ENCODE results near the gene PRRT1. TPM values are rescaled to one million over a fixed set of nuclear protein-coding genes. Genes with fewer than 3 reads are reported as not detected.
"Not testable (repeated sequence)": the region's sequence is repeated elsewhere in the genome, so short reads cannot be mapped to it uniquely, and the experiment has no call there.

PRRT1 gene
- total RNA-seq, 2 experiments from 2014 or later, result 0.47 to 2.4 TPM

- H3K27ac ChIP-seq (ENCODE audit: low read depth, low read length, poor library complexity, severe bottlenecking), result no peak overlapping the region
- no peaks in the 10 kb centered on the region for H3K36me3 ChIP-seq (ENCODE audit: insufficient read depth, low read length)
- BruUV-seq (replicated peaks), result no TSS peak
- H3K9me2 ChIP-seq (ENCODE audit: insufficient read depth, low read length), result no peaks in the 10 kb centered on the region
- no peaks in the 10 kb centered on the region for H3K4me1 ChIP-seq (ENCODE audit: insufficient read depth, low read length, poor library complexity, severe bottlenecking)
- H3K79me2 ChIP-seq (ENCODE audit: insufficient read depth, low read depth, low read length), result no peaks in the 10 kb centered on the region
- intact Hi-C loops (cut with micrococcal nuclease; ENCODE audit: unreplicated experiment), result no loop called here
- no peak overlapping the region for H3K4me2 ChIP-seq (ENCODE audit: low read length)
- H4K20me1 ChIP-seq (ENCODE audit: insufficient read depth, low read length), result no peaks in the 10 kb centered on the region; the same call in 1 of the 2 replicates
- H2AFZ ChIP-seq (ENCODE audit: low read length), result no peak overlapping the region
- no peaks in the 10 kb centered on the region for H3K9me3 ChIP-seq (ENCODE audit: low read length)
- no peak for DNase-seq (ENCODE audit: low spot score)
- no peak for TF ChIP-seq EZH2phosphoT487 (IDR thresholded peaks at IDR 0.05; ENCODE audit: borderline replicate concordance, low read depth, low read length)
- TF ChIP-seq, protein P1, sequence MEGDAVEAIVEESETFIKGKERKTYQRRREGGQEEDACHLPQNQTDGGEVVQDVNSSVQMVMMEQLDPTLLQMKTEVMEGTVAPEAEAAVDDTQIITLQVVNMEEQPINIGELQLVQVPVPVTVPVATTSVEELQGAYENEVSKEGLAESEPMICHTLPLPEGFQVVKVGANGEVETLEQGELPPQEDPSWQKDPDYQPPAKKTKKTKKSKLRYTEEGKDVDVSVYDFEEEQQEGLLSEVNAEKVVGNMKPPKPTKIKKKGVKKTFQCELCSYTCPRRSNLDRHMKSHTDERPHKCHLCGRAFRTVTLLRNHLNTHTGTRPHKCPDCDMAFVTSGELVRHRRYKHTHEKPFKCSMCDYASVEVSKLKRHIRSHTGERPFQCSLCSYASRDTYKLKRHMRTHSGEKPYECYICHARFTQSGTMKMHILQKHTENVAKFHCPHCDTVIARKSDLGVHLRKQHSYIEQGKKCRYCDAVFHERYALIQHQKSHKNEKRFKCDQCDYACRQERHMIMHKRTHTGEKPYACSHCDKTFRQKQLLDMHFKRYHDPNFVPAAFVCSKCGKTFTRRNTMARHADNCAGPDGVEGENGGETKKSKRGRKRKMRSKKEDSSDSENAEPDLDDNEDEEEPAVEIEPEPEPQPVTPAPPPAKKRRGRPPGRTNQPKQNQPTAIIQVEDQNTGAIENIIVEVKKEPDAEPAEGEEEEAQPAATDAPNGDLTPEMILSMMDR (conservative IDR thresholded peaks at IDR 0.05; ENCODE audit: low read length), result no peak
- ChIA-PET POLR2A (no interaction called here), CTCF (ENCODE audit: unreplicated experiment) (no interaction called here)
- no peak overlapping the region for H3K4me3 ChIP-seq (ENCODE audit: low read depth, low read length, poor library complexity, severe bottlenecking)
Measured at GRCh38 chr6:32107406-32107805, 44.3 kb downstream of the PRRT1 start.

- ChIA-PET POLR2A (no interaction called here), CTCF (ENCODE audit: unreplicated experiment) (no interaction called here)
- H3K4me1 ChIP-seq (ENCODE audit: insufficient read depth, low read length, poor library complexity, severe bottlenecking), result no peaks in the 10 kb centered on the region
- TF ChIP-seq EZH2phosphoT487 (IDR thresholded peaks at IDR 0.05; ENCODE audit: borderline replicate concordance, low read depth, low read length), result no peak
- TF ChIP-seq, protein P1 (conservative IDR thresholded peaks at IDR 0.05; ENCODE audit: low read length), result no peak
- H3K9me3 ChIP-seq (ENCODE audit: low read length), result no peaks in the 10 kb centered on the region
- no peak for DNase-seq (ENCODE audit: low spot score)
- H3K36me3 ChIP-seq (ENCODE audit: insufficient read depth, low read length), result no peaks in the 10 kb centered on the region
- BruUV-seq (replicated peaks), result no TSS peak
- H3K4me2 ChIP-seq (ENCODE audit: low read length), result no peak overlapping the region
- no peaks in the 10 kb centered on the region for H3K9me2 ChIP-seq (ENCODE audit: insufficient read depth, low read length)
- H3K4me3 ChIP-seq (ENCODE audit: low read depth, low read length, poor library complexity, severe bottlenecking), result no peak overlapping the region
- H3K79me2 ChIP-seq (ENCODE audit: insufficient read depth, low read depth, low read length), result no peaks in the 10 kb centered on the region
- H4K20me1 ChIP-seq (ENCODE audit: insufficient read depth, low read length), result no peaks in the 10 kb centered on the region; the same call in 1 of the 2 replicates
- no peak overlapping the region for H2AFZ ChIP-seq (ENCODE audit: low read length)
- intact Hi-C loops (cut with micrococcal nuclease; ENCODE audit: unreplicated experiment), result no loop called here
- no peak overlapping the region for H3K27ac ChIP-seq (ENCODE audit: low read depth, low read length, poor library complexity, severe bottlenecking)
Measured at GRCh38 chr6:32105433-32105832, 46.3 kb downstream of the PRRT1 start.

DNA sequence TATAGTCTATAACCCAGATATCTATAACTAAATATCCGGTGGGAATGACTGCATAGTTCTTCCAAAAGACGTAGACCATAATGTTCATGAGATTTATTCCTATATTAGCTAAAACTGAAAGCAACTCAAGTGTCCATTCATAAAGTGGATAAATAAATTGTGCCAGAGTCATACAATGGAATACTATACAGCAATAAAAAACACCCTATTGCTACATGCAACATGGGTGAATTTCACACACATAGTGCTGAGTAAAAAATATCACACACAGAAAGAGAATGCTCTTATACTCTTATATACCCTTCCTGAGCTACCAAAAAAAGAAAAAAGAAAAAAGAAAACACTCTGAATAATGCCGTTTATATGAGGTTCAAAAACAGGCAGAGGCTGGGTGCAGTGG is 49.5 kb downstream of the PRRT1 start:
- Histone ChIP-seq H3K9me3 (ENCODE audit: low read length) (no peaks in the 10 kb centered on the region), H4K20me1 (ENCODE audit: insufficient read depth, low read length) (no peaks in the 10 kb centered on the region), H3K27ac (ENCODE audit: low read depth, low read length, poor library complexity, severe bottlenecking) (no peak overlapping the region), H3K4me1 (ENCODE audit: insufficient read depth, low read length, poor library complexity, severe bottlenecking) (no peaks in the 10 kb centered on the region), H3K79me2 (ENCODE audit: insufficient read depth, low read depth, low read length) (no peaks in the 10 kb centered on the region), H3K36me3 (ENCODE audit: insufficient read depth, low read length) (no peaks in the 10 kb centered on the region), H3K4me2 (ENCODE audit: low read length) (no peak overlapping the region), H2AFZ (ENCODE audit: low read length) (no peak overlapping the region), H3K4me3 (ENCODE audit: low read depth, low read length, poor library complexity, severe bottlenecking) (no peak overlapping the region), H3K9me2 (ENCODE audit: insufficient read depth, low read length) (no peaks in the 10 kb centered on the region)
- BruUV-seq (replicated peaks), result no TSS peak
- intact Hi-C loops (cut with micrococcal nuclease; ENCODE audit: unreplicated experiment), result no loop called here
- ChIA-PET CTCF (ENCODE audit: unreplicated experiment) (no interaction called here), POLR2A (no interaction called here)
- TF ChIP-seq, protein P1 (conservative IDR thresholded peaks at IDR 0.05; ENCODE audit: low read length), result no peak
- TF ChIP-seq EZH2phosphoT487 (IDR thresholded peaks at IDR 0.05; ENCODE audit: borderline replicate concordance, low read depth, low read length), result no peak
- DNase-seq (ENCODE audit: low spot score), result no peak

DNA sequence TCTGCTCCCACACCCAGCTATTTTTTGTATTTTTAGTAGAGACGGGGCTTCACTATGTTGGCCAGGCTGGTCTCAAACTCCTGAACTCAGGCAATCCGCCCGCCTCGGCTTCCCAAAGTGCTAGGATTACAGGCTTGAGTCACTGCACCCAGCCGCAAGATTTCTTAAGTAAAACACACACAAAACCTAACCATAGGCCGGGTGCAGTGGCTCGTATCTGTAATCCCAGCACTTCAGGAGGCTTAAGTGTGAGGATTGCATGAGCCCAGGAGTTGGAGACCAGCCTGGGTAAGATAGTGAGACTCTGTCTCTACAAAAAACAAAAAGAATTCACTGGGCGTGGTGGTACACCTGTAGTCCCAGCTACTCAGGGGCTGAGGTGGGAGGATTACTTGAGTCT is 51.5 kb downstream of the PRRT1 start:
- H4K20me1 ChIP-seq (ENCODE audit: insufficient read depth, low read length); H3K9me3 ChIP-seq (ENCODE audit: low read length); H3K4me2 ChIP-seq (ENCODE audit: low read length); H3K27ac ChIP-seq (ENCODE audit: low read depth, low read length, poor library complexity, severe bottlenecking); DNase-seq (ENCODE audit: low spot score); H3K79me2 ChIP-seq (ENCODE audit: insufficient read depth, low read depth, low read length); H3K4me1 ChIP-seq (ENCODE audit: insufficient read depth, low read length, poor library complexity, severe bottlenecking); BruUV-seq (replicated peaks); H2AFZ ChIP-seq (ENCODE audit: low read length); H3K9me2 ChIP-seq (ENCODE audit: insufficient read depth, low read length); intact Hi-C loops (cut with micrococcal nuclease; ENCODE audit: unreplicated experiment); H3K4me3 ChIP-seq (ENCODE audit: low read depth, low read length, poor library complexity, severe bottlenecking); H3K36me3 ChIP-seq (ENCODE audit: insufficient read depth, low read length); CTCF ChIA-PET (ENCODE audit: unreplicated experiment): not testable (repeated sequence)
- POLR2A ChIA-PET, result interaction anchor here (0.6 to 0.7 kb wide), 2 partner anchors 144 to 767 kb away, joined by 3 to 5 read pairs; no protein-coding TSS in a partner anchor

Measured in OCI-LY7 (cell line).